Right lobe of liver (tissue), 6 donors: Measurements from ENCODE around the gene PROK1. TPM values are rescaled to one million over a fixed set of nuclear protein-coding genes. Genes with fewer than 3 reads are reported as not detected.

Source experiments
- ATAC-seq, 4 donors: fragments of 200-7000 bp; cut with Tn5 transposase; one replicate each; pipeline ENCODE4 v1.9.1; 2020; ENCODE audit warnings: mild to moderate bottlenecking in 4 of 4, moderate library complexity in 4 of 4
- DNase-seq, 3 donors: peaks; one replicate each; pipeline ENCODE4 v3.0.0-alpha.2; 2020
- H3K27ac ChIP-seq, 3 donors: fragments of 200-600 bp; one replicate each; pipeline ENCODE4 v1.8.0; 2022
- H3K27me3 ChIP-seq, 2 donors: fragments of 200-600 bp; one replicate each; pipeline ENCODE4 v1.8.0; 2022
- H3K36me3 ChIP-seq, 4 donors: fragments of 200-600 bp; sonication (generic) in 1 of 4; one replicate each; pipeline versions ENCODE4 v1.5.1 to v1.8.0; 2017 to 2022; ENCODE audit warnings: control low read depth in 1 of 4
- H3K4me1 ChIP-seq, 4 donors: fragments of 200-600 bp; sonication (generic) in 1 of 4; one replicate each; pipeline versions ENCODE4 v1.5.1 to v1.8.0; 2017 to 2022; ENCODE audit warnings: control low read depth in 1 of 4
- H3K4me3 ChIP-seq, 3 donors: fragments of 200-600 bp; one replicate each; pipeline ENCODE4 v1.8.0; 2022
- H3K9me3 ChIP-seq, 4 donors: fragments of 200-600 bp; sonication (generic) in 1 of 4; one replicate each; pipeline versions ENCODE4 v1.5.1 to v1.8.0; 2017 to 2022; ENCODE audit warnings: control low read depth in 1 of 4
- CTCF ChIP-seq, 4 donors: fragments of 200-600 bp in 3 of 4; fragments of 450-650 bp in 1 of 4; IDR thresholded peaks; one replicate each; pipeline versions ENCODE4 v1.5.1 to v1.8.0; 2016 to 2022; ENCODE audit warnings: antibody characterized with exemption in 4 of 4, mild to moderate bottlenecking in 2 of 4
- POLR2A ChIP-seq: fragments of 450-650 bp; IDR thresholded peaks from one replicate; pipeline ENCODE4 v1.6.1; 2017; ENCODE audit warnings: antibody characterized with exemption, mild to moderate bottlenecking
- WGBS: methylation state at CpG from one replicate; pipeline ENCODE4 v1.1.6; 2018; ENCODE audit warnings: low coverage, low lambda C conversion rate; ENCODE audit not compliant: insufficient coverage; ENCODE audit errors: missing lambda C conversion rate; 5-methylcytosine and 5-hydroxymethylcytosine counted together
- intact Hi-C, 2 donors: fragments of 100-400 bp; cut with DNase I; formaldehyde crosslinking; loops; one replicate each; pipeline versions ENCODE4 v1.11.2 to v1.14.1; 2022
- total RNA-seq, 6 experiments: library from RNA; depleted of rRNA in 2 of 6; stranded (reverse); fragments of >200 nt in 2 of 6; fragmentation: NEBNext Ultra II Directional in 3 of 6; extraction: Animal tissue kit (Norgen Biotek cat#: 25700) in 3 of 6; gene quantifications; one replicate each; pipeline versions ENCODE4 v1.1.0 to v1.2.4, GENCODE V29; 2016 to 2023
- donor health status: DM: no; HTN: yes; CAD: no.
- donor health status: DM: no; HTN: no; CAD: no.
- donor health status: DM: no; HTN: no; CAD: no.
- donor health status: DM: no; HTN: yes; CAD: no.
- donor health status: DM: no; HTN: yes; CAD: no.

Gene PROK1
- total RNA-seq, 6 experiments from 2014 or later = not detected

- DNase-seq (no peak), ATAC-seq (no peak)
- Histone ChIP-seq H3K9me3 (no peaks in the 10 kb centered on the region), H3K36me3 (no peaks in the 10 kb centered on the region), H3K27ac (no peak overlapping the region), H3K4me1 (peaks cover 0 to 9% (median 0%) of the 10 kb centered on the region in 4 donors), H3K4me3 (no peak overlapping the region), H3K27me3 (no peaks in the 10 kb centered on the region)
- intact Hi-C loops = no loop called here
- 57% methylated on average over 6 of the region's 6 CpGs for WGBS
- TF ChIP-seq POLR2A (no peak), CTCF (IDR thresholded peaks at IDR 0.05) (no peak)
Observed at GRCh38 chr1:110430366-110430765, 20.6 kb upstream of the PROK1 start.

- intact Hi-C loops = no loop called here
- no peak for ATAC-seq
- no peaks in the 10 kb centered on the region for H3K9me3 ChIP-seq
- H3K4me3 ChIP-seq = no peak overlapping the region
- WGBS = 92% methylated on average over 2 of the region's 4 CpGs
- H3K4me1 ChIP-seq = peaks cover 0 to 9% (median 0%) of the 10 kb centered on the region in 4 donors
- H3K27me3 ChIP-seq = no peaks in the 10 kb centered on the region
- DNase-seq = no peak
- H3K27ac ChIP-seq = no peak overlapping the region
- TF ChIP-seq POLR2A (no peak), CTCF (IDR thresholded peaks at IDR 0.05) (no peak)
- no peaks in the 10 kb centered on the region for H3K36me3 ChIP-seq
Observed at GRCh38 chr1:110430901-110431300, 20.0 kb upstream of the PROK1 start.

- TF ChIP-seq POLR2A = no peak
- TF ChIP-seq CTCF (IDR thresholded peaks at IDR 0.05) = no peak
- Histone ChIP-seq H3K27me3 (no peaks in the 10 kb centered on the region), H3K4me3 (no peak overlapping the region), H3K4me1 (peaks cover 0 to 9% (median 0%) of the 10 kb centered on the region in 4 donors), H3K9me3 (no peaks in the 10 kb centered on the region), H3K27ac (no peak overlapping the region), H3K36me3 (no peaks in the 10 kb centered on the region)
- no peak for DNase-seq
- 56% methylated on average over 2 of the region's 2 CpGs for WGBS
- peak in 1 of 4 donors; percentile 6 for ATAC-seq
- intact Hi-C loops = no loop called here
Observed at GRCh38 chr1:110433213-110433612, 17.7 kb upstream of the PROK1 start.

GRCh38 chr1:110433803-110434202, 17.1 kb upstream of the PROK1 start:
- peak; percentile 30 to 53 (median 46) for TF ChIP-seq CTCF (IDR thresholded peaks at IDR 0.05)
- no peak for TF ChIP-seq POLR2A
- H3K36me3 ChIP-seq = no peaks in the 10 kb centered on the region
- H3K27me3 ChIP-seq = no peaks in the 10 kb centered on the region
- peaks cover 0 to 9% (median 0%) of the 10 kb centered on the region in 4 donors for H3K4me1 ChIP-seq
- ATAC-seq (peak; percentile 99 to 100 (median 100)), DNase-seq (peak; percentile 82 to 87 (median 84))
- no peaks in the 10 kb centered on the region for H3K9me3 ChIP-seq
- intact Hi-C loops = no loop called here
- H3K4me3 ChIP-seq = no peak overlapping the region
- H3K27ac ChIP-seq = no peak overlapping the region
- no CpG with 5 or more reads among the region's 3 CpGs for WGBS

- no peaks in the 10 kb centered on the region for H3K9me3 ChIP-seq
- H3K27ac ChIP-seq = no peak overlapping the region
- TF ChIP-seq CTCF (IDR thresholded peaks at IDR 0.05) (no peak), POLR2A (no peak)
- ATAC-seq (no peak), DNase-seq (no peak)
- no peak overlapping the region for H3K4me3 ChIP-seq
- no peaks in the 10 kb centered on the region for H3K36me3 ChIP-seq
- peaks cover 0 to 9% (median 0%) of the 10 kb centered on the region in 4 donors for H3K4me1 ChIP-seq
- 54% methylated on average over 3 of the region's 3 CpGs for WGBS
- intact Hi-C loops = no loop called here
- no peaks in the 10 kb centered on the region for H3K27me3 ChIP-seq
Observed at GRCh38 chr1:110434946-110435345, 16.0 kb upstream of the PROK1 start.
